GM12864 (cell line): Measurements from ENCODE around the gene SRPK2.

Experiments used
- DNase-seq: peaks from one replicate; pipeline ENCODE4 v3.0.0-alpha.2; 2011; ENCODE audit warnings: low read depth
- H3K4me3 ChIP-seq: 2 replicates; pipeline ENCODE4 v1.5.1; 2011; ENCODE audit warnings: mild to moderate bottlenecking, low read depth, low read length, control low read depth
- CTCF ChIP-seq: IDR thresholded peaks from 2 replicates; pipeline ENCODE4 v1.5.1; 2011; ENCODE audit warnings: low read depth, mild to moderate bottlenecking, moderate library complexity, low read length, control low read depth, inconsistent platforms; ENCODE audit errors: missing control alignments

SRPK2 gene

GRCh38 chr7:105218215-105218614 is 170.5 kb downstream of the SRPK2 start:
- DNase-seq, result no peak
- H3K4me3 ChIP-seq, result no peak overlapping the region
- TF ChIP-seq CTCF, result no peak

DNA sequence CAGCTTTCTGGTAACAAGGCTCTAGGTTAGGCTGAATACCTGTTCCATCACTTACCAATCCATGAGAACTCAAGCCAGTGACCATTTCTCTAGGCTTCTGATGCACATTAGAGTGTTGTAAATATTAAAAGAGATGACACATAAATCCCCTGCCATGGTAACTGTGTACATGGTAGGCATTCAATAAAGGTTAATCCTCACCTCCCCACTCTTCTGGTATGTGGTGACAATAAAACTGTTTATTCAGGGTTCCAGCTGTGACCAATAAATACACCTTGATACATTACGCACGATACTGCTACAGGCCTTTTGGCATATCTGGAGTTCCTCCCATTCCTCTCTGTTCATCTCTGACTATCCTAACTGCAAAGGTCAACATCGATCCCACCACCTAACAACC is 171.9 kb downstream of the SRPK2 start:
- no peak overlapping the region for H3K4me3 ChIP-seq
- no peak for DNase-seq
- no peak for TF ChIP-seq CTCF

GRCh38 chr7:105215821-105216220 is 172.9 kb downstream of the SRPK2 start:
- H3K4me3 ChIP-seq, result no peak overlapping the region
- DNase-seq, result no peak
- no peak for TF ChIP-seq CTCF

DNA sequence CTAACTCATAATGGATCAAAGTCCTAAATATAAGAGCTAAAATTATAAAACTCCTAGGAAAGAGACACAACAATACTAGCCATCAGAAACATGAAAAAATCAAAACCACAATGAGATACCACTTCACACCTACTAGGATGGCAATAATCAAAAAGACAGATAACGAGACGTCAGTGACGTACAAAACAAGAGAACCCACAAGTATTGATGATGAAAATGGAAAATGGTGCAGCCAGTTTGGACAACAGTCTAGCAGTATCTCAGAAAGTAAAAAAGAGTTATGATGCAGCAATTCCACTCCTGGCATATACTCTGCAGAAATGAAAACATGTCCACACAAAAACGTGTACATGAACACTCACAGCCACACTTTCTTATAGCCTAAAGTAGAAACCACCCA is 173.5 kb downstream of the SRPK2 start:
- no peak for TF ChIP-seq CTCF
- no peak overlapping the region for H3K4me3 ChIP-seq
- DNase-seq, result no peak

DNA sequence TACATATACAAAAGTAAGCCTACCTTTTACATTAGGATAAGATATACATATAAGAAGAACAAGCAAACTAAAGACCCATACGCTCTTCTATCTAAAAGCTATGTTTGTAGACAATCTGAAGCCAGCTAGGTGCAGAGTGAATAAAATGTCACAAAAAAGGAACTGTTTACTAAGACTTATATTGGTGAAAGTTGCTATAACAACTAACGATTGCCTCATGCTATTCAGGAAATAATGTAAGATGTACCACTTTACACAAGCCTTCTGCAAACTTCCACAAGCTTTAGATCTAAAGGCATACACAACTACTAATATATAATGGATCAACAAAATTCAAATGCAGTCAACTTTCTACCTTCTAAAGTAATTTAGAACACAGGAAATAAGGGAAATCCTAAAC is 175.1 kb downstream of the SRPK2 start:
- DNase-seq, result no peak
- H3K4me3 ChIP-seq, result no peak overlapping the region
- no peak for TF ChIP-seq CTCF

GRCh38 chr7:105212212-105212611 is 176.5 kb downstream of the SRPK2 start:
- no peak overlapping the region for H3K4me3 ChIP-seq
- no peak for DNase-seq
- TF ChIP-seq CTCF, result no peak

DNA sequence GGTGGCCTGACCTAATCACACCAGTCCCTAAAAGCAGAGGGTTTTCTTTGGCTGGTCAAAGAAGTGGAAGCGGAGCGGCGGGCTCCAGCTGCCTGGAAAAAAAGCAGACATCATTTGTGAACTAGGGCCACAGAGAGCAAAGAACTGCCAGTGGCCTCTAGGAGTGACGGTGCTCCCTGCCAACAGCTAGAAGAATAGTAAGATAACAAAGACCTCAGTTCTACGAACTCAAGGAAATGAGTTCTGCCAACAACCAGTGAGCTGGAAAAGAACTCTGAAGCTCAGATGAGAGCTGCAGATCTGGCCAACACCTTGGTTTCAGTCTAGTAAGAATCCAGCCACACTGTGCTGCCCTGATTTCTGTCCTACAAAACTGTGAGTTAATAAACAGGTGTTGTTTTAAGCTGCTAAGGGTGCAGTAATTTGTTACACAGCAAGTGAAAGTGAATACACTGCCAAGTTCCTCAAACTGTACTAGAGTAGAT is 178.0 kb downstream of the SRPK2 start:
- H3K4me3 ChIP-seq, result no peak overlapping the region
- no peak for TF ChIP-seq CTCF
- peak; percentile 49 for DNase-seq
